Suprapubic skin (tissue), 4 donors: ENCODE results near the gene CLVS2.

ENCODE experiments used
- CTCF ChIP-seq, 2 donors: fragments of 200-600 bp in 1 of 2; fragments of 450-650 bp in 1 of 2; sonication (generic) in 1 of 2; IDR thresholded peaks; one replicate each; pipeline ENCODE4 v1.5.1; 2016 to 2019; ENCODE audit warnings: antibody characterized with exemption in 2 of 2, mild to moderate bottlenecking in 1 of 2, moderate library complexity in 1 of 2
- POLR2A ChIP-seq, 2 donors: fragments of 450-650 bp; IDR thresholded peaks; one replicate each; pipeline ENCODE4 v1.6.1; 2017; ENCODE audit warnings: antibody characterized with exemption in 2 of 2, mild to moderate bottlenecking in 2 of 2, moderate library complexity in 2 of 2
- POLR2AphosphoS5 ChIP-seq, 3 donors: sonication (generic); formaldehyde crosslinking; IDR thresholded peaks; one replicate each; pipeline ENCODE4 v1.6.1; 2017; ENCODE audit warnings: antibody characterized with exemption in 3 of 3

- TF ChIP-seq CTCF (IDR thresholded peaks at IDR 0.05), result no peak
- no peak for TF ChIP-seq POLR2A (IDR thresholded peaks at IDR 0.05)
- no peak for TF ChIP-seq POLR2AphosphoS5 (IDR thresholded peaks at IDR 0.05)
Measured at GRCh38 chr6:123024976-123025375, 28.9 kb downstream of the CLVS2 start.
